ENCODE data around the gene LRRN2. TPM values are rescaled to one million over a fixed set of nuclear protein-coding genes. Genes with fewer than 3 reads are reported as not detected.

Gene LRRN2
- total and polyA plus RNA-seq, 2 experiments from 2014 or later, result 7.0 to 27.9 TPM

- Histone ChIP-seq H3K79me2 (no peaks in the 10 kb centered on the region), H2AFZ (no peak overlapping the region), H4K20me1 (ENCODE audit: insufficient read depth, poor library complexity, severe bottlenecking) (no peaks in the 10 kb centered on the region), H3K4me3 (no peak overlapping the region), H3K4me1 (ENCODE audit: insufficient read depth) (peaks cover 7% of the 10 kb centered on the region), H3K9me3 (ENCODE audit: low read depth) (no peaks in the 10 kb centered on the region), H3K4me2 (no peak overlapping the region), H3K27ac (no peak overlapping the region), H3K27me3 (peaks cover 7% of the 10 kb centered on the region), H3K36me3 (replicated peaks; ENCODE audit: insufficient read depth, low read depth) (no peaks in the 10 kb centered on the region), H3K9me2 (replicated peaks; ENCODE audit: insufficient read depth) (no peaks in the 10 kb centered on the region)
- no peak for DNase-seq (ENCODE audit: low spot score)
- TF ChIP-seq EZH2phosphoT487 (IDR thresholded peaks at IDR 0.05; ENCODE audit: low read depth, severe bottlenecking, unreplicated experiment), result no peak
- TF ChIP-seq EZH2 (IDR thresholded peaks at IDR 0.05; ENCODE audit: borderline replicate concordance), result no peak
- TF ChIP-seq, protein P1, sequence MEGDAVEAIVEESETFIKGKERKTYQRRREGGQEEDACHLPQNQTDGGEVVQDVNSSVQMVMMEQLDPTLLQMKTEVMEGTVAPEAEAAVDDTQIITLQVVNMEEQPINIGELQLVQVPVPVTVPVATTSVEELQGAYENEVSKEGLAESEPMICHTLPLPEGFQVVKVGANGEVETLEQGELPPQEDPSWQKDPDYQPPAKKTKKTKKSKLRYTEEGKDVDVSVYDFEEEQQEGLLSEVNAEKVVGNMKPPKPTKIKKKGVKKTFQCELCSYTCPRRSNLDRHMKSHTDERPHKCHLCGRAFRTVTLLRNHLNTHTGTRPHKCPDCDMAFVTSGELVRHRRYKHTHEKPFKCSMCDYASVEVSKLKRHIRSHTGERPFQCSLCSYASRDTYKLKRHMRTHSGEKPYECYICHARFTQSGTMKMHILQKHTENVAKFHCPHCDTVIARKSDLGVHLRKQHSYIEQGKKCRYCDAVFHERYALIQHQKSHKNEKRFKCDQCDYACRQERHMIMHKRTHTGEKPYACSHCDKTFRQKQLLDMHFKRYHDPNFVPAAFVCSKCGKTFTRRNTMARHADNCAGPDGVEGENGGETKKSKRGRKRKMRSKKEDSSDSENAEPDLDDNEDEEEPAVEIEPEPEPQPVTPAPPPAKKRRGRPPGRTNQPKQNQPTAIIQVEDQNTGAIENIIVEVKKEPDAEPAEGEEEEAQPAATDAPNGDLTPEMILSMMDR (IDR thresholded peaks at IDR 0.05; ENCODE audit: poor library complexity), result no peak
- 92% methylated on average over 4 of the region's 4 CpGs for WGBS (ENCODE audit: low lambda C conversion rate, missing lambda C conversion rate)
Measured at GRCh38 chr1:204648576-204648975, 37.0 kb downstream of the LRRN2 start.

DNA sequence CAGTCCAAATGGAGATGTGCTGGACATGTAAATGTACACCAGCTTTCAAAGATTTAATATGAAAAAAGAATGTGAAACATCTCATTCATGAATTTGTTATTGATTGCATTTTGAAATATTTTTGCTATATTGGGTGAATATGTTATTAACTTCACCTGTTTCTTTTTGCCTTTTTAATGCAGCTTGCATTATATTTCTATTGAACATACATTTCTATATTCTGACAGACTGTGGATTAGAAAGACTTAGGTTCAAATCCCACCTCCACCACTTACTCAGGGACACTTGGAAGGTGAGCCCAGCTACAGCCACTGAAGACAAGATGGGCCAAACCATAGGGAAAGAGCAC, 37.8 kb downstream of the LRRN2 start:
- Histone ChIP-seq H3K4me3 (no peak overlapping the region), H3K36me3 (replicated peaks; ENCODE audit: insufficient read depth, low read depth) (no peaks in the 10 kb centered on the region), H3K79me2 (no peaks in the 10 kb centered on the region), H3K4me1 (ENCODE audit: insufficient read depth) (peaks cover 7% of the 10 kb centered on the region), H4K20me1 (ENCODE audit: insufficient read depth, poor library complexity, severe bottlenecking) (no peaks in the 10 kb centered on the region), H3K27ac (no peak overlapping the region), H3K4me2 (no peak overlapping the region), H2AFZ (no peak overlapping the region), H3K9me2 (replicated peaks; ENCODE audit: insufficient read depth) (no peaks in the 10 kb centered on the region), H3K9me3 (ENCODE audit: low read depth) (no peaks in the 10 kb centered on the region), H3K27me3 (peaks cover 6% of the 10 kb centered on the region)
- no peak for DNase-seq (ENCODE audit: low spot score)
- TF ChIP-seq, protein P1 (IDR thresholded peaks at IDR 0.05; ENCODE audit: poor library complexity), result no peak
- no peak for TF ChIP-seq EZH2 (IDR thresholded peaks at IDR 0.05; ENCODE audit: borderline replicate concordance)
- TF ChIP-seq EZH2phosphoT487 (IDR thresholded peaks at IDR 0.05; ENCODE audit: low read depth, severe bottlenecking, unreplicated experiment), result no peak

DNA sequence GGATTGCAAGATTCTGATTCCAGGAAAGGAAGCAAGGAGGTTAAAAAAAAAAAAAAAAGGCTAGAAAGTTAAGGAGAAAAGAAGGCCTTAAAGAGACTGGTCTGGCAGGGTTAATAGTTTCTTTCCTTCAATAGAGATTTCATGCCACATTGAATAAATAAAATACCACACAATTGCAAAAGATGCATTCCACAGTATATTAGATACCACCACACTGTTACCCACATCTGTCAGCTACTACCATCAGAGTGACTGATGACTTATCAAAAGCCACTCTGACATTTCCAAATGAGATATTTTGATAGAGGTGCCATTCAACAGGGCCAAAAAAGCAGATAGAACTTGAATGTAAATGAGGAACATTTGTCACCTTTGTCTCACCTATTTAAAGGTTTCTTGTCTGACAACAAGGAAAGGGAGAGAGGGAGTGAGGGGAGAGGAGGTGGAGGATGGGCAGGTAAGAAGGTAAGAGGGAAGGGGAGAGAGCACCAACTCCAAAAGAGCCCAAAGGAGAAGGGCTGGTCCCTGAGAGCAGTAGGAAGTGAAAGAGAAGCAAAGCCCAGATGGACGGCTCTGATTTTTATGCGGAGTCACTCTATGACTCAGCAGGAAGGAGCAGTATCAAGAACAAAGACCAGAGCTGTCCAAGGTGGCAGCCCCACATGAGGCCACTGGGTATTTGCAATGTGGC, 38.3 kb downstream of the LRRN2 start:
- Histone ChIP-seq H3K9me3 (ENCODE audit: low read depth) (no peaks in the 10 kb centered on the region), H3K79me2 (no peaks in the 10 kb centered on the region), H3K4me2 (no peak overlapping the region), H3K9me2 (replicated peaks; ENCODE audit: insufficient read depth) (no peaks in the 10 kb centered on the region), H3K4me3 (no peak overlapping the region), H3K27ac (no peak overlapping the region), H4K20me1 (ENCODE audit: insufficient read depth, poor library complexity, severe bottlenecking) (no peaks in the 10 kb centered on the region), H3K36me3 (replicated peaks; ENCODE audit: insufficient read depth, low read depth) (no peaks in the 10 kb centered on the region), H3K4me1 (ENCODE audit: insufficient read depth) (peaks cover 7% of the 10 kb centered on the region), H2AFZ (no peak overlapping the region), H3K27me3 (peaks cover under 1% of the 10 kb centered on the region)
- DNase-seq (ENCODE audit: low spot score), result peak; percentile 74
- 16% methylated on average over 2 of the region's 2 CpGs for WGBS (ENCODE audit: low lambda C conversion rate, missing lambda C conversion rate)
- TF ChIP-seq EZH2phosphoT487 (IDR thresholded peaks at IDR 0.05; ENCODE audit: low read depth, severe bottlenecking, unreplicated experiment) (no peak), EZH2 (IDR thresholded peaks at IDR 0.05; ENCODE audit: borderline replicate concordance) (no peak)
- TF ChIP-seq, protein P1 (IDR thresholded peaks at IDR 0.05; ENCODE audit: poor library complexity), result no peak
